Endothelial cell of umbilical vein (primary cell): ENCODE results near the gene ATXN2. TPM values are rescaled to one million over a fixed set of nuclear protein-coding genes. Genes with fewer than 3 reads are reported as not detected.

Experiments used
- BruUV-seq: library from RNA; stranded (reverse); fragments of 400-500 nt; replicated peaks from 2 replicates; lab custom pipeline; 2021; lab: Mats Ljungman, UMichigan
- CTCF ChIA-PET: fragments of 300-600, 350-600 bp; sonication (Branson Sonifier 250); formaldehyde crosslinking; loops from one replicate; lab custom pipeline; 2021; ENCODE audit warnings: antibody characterized with exemption, inconsistent platforms; lab: Charles Lee
- POLR2A ChIA-PET: fragments of 300-600, 350-600 bp; sonication (Branson Sonifier 250); formaldehyde crosslinking; loops from one replicate; lab custom pipeline; 2021; ENCODE audit warnings: antibody characterized with exemption, inconsistent platforms; lab: Charles Lee
- DNase-seq: peaks from one replicate; pipeline ENCODE4 v3.0.0-alpha.2; 2011; ENCODE audit warnings: low read depth, low spot score
- FAIRE-seq: peaks from 2 replicates; lab custom pipeline; 2011; peaks lifted over from hg19 to GRCh38; lab: Jason Lieb, UNC
- H2AFZ ChIP-seq: 2 replicates; pipeline ENCODE4 v1.6.0; 2012; ENCODE audit warnings: low read depth, low read length, control low read depth, inconsistent platforms
- H3K27ac ChIP-seq: 2 replicates; pipeline ENCODE4 v1.5.1; 2011; ENCODE audit warnings: low read depth, mild to moderate bottlenecking, control low read depth, low read length, moderate library complexity; ENCODE audit not compliant: insufficient read depth
- H3K27me3 ChIP-seq, 2 experiments: 2 replicates each; pipeline versions ENCODE4 v1.6.0 to v1.6.1; 2011; ENCODE audit warnings: low read length in 2 of 2, mixed read lengths in 1 of 2; ENCODE audit not compliant: control insufficient read depth in 2 of 2, insufficient read depth in 2 of 2
- H3K36me3 ChIP-seq, 2 experiments: 2 replicates in 1 of 2; 3 replicates in 1 of 2; pipeline ENCODE4 v1.5.1; 2011; ENCODE audit warnings: low read length in 2 of 2, mild to moderate bottlenecking in 1 of 2, moderate library complexity in 1 of 2; ENCODE audit not compliant: control insufficient read depth in 2 of 2, insufficient read depth in 2 of 2; ENCODE audit errors: extremely low read depth in 1 of 2
- H3K4me1 ChIP-seq: 3 replicates; pipeline ENCODE4 v1.5.1; 2011; ENCODE audit warnings: mild to moderate bottlenecking, low read length; ENCODE audit not compliant: control insufficient read depth, insufficient read depth; ENCODE audit errors: extremely low read depth
- H3K4me2 ChIP-seq: 2 replicates; pipeline ENCODE4 v1.6.1; 2011; ENCODE audit warnings: low read length, control low read depth, mixed read lengths; ENCODE audit not compliant: insufficient read depth
- H3K4me3 ChIP-seq, 3 experiments: fragments of 200-600 bp in 1 of 3; sonication (generic), shearing (Covaris generic) in 1 of 3; replicated peaks in 1 of 3; 2 replicates each; pipeline ENCODE4 v1.5.1; 2011 to 2016; ENCODE audit warnings: control low read depth in 3 of 3, low read length in 3 of 3, mild to moderate bottlenecking in 2 of 3, inconsistent platforms in 1 of 3, low read depth in 1 of 3, moderate library complexity in 1 of 3; ENCODE audit not compliant: insufficient read depth in 1 of 3
- H3K79me2 ChIP-seq: 2 replicates; pipeline ENCODE4 v1.6.0; 2012; ENCODE audit warnings: low read length, inconsistent platforms; ENCODE audit not compliant: control insufficient read depth, insufficient read depth
- H3K9ac ChIP-seq: replicated peaks from 2 replicates; pipeline ENCODE3; 2011; ENCODE audit warnings: low read length, control low read depth; ENCODE audit not compliant: insufficient read depth; ENCODE audit errors: extremely low read depth
- H3K9me1 ChIP-seq: replicated peaks from 3 replicates; pipeline ENCODE4 v1.6.0; 2011; ENCODE audit warnings: mild to moderate bottlenecking, low read length; ENCODE audit not compliant: control insufficient read depth, insufficient read depth; ENCODE audit errors: extremely low read depth
- H3K9me3 ChIP-seq: replicated peaks from 2 replicates; pipeline ENCODE4 v1.5.1; 2012; ENCODE audit warnings: low read length, inconsistent platforms; ENCODE audit not compliant: control insufficient read depth, insufficient read depth
- H4K20me1 ChIP-seq: replicated peaks from 2 replicates; pipeline ENCODE3; 2011; ENCODE audit warnings: mild to moderate bottlenecking, low read length; ENCODE audit not compliant: control insufficient read depth, insufficient read depth; ENCODE audit errors: extremely low read depth
- EZH2 ChIP-seq: IDR thresholded peaks from 2 replicates; pipeline ENCODE4 v1.6.1; 2012; ENCODE audit warnings: borderline replicate concordance, low read depth, mild to moderate bottlenecking, moderate library complexity, low read length, inconsistent platforms; ENCODE audit not compliant: severe bottlenecking
- FOS ChIP-seq: IDR thresholded peaks from 2 replicates; pipeline ENCODE4 v1.6.1; 2011; ENCODE audit warnings: mild to moderate bottlenecking, low read length, moderate library complexity, borderline replicate concordance; ENCODE audit not compliant: insufficient read depth
- GATA2 ChIP-seq: IDR thresholded peaks from 2 replicates; pipeline ENCODE4 v1.7.0; 2011; ENCODE audit warnings: low read depth, mild to moderate bottlenecking, moderate library complexity, mixed read lengths, low read length; ENCODE audit not compliant: insufficient read length, insufficient read depth
- JUN ChIP-seq: IDR thresholded peaks from 2 replicates; pipeline ENCODE4 v1.6.1; 2011; ENCODE audit warnings: borderline replicate concordance, low read depth; ENCODE audit not compliant: insufficient read length, insufficient read depth
- MYC ChIP-seq: IDR thresholded peaks from one replicate; pipeline ENCODE4 v1.6.1; 2011; ENCODE audit warnings: mild to moderate bottlenecking, low read depth, low read length
- POLR2AphosphoS5 ChIP-seq: IDR thresholded peaks from 2 replicates; pipeline ENCODE4 v1.6.1; 2012; ENCODE audit warnings: low read depth, mild to moderate bottlenecking, control low read depth, low read length, moderate library complexity; ENCODE audit not compliant: insufficient read depth
- dilution Hi-C: fragments of 300-500 bp; cut with MboI; formaldehyde crosslinking; loops from one replicate; pipeline ENCODE4 v1.15.0; 2019; ENCODE audit warnings: low sequenced_read_pairs; ENCODE audit not compliant: extremely low pct_ligation_motif_present
- intact Hi-C: fragments of 100-400 bp; cut with micrococcal nuclease; formaldehyde crosslinking; loops from one replicate; pipeline ENCODE4 v1.10.0; 2022
- polyA plus RNA-seq, 4 experiments: library from polyadenylated mRNA; depleted of rRNA in 3 of 4; stranded (reverse) in 3 of 4; unstranded in 1 of 4; fragments of >200 nt; gene quantifications; 2 replicates each; pipeline versions ENCODE4 v1.2.1 to v1.2.3, GENCODE V29; 2011 to 2012; ENCODE audit warnings: missing spikeins in 1 of 4
- total RNA-seq: library from RNA; stranded (reverse); gene quantifications from 2 replicates; pipeline ENCODE4 v1.2.3, GENCODE V29; 2021
- TF ChIP-seq, protein P1 (sequence below), 2 donors: IDR thresholded peaks; 1 replicate in 1 of 2; 2 replicates in 1 of 2; pipeline ENCODE4 v1.5.1; 2011; ENCODE audit warnings: low read length in 2 of 2, mild to moderate bottlenecking in 2 of 2, moderate library complexity in 2 of 2, control low read depth in 1 of 2, inconsistent platforms in 1 of 2, low read depth in 1 of 2; ENCODE audit not compliant: insufficient read depth in 1 of 2; ENCODE audit errors: extremely low read depth in 1 of 2
- TF ChIP-seq, protein P2 (sequence below): IDR thresholded peaks from 2 replicates; pipeline ENCODE4 v1.6.1; 2011; ENCODE audit not compliant: insufficient read depth, insufficient read length

Gene ATXN2
- total and polyA plus RNA-seq, 2 donors (not counting 3 experiments of a cell fraction or from before 2014, with no cell fraction given) = 58.9 to 86.7 TPM

DNA sequence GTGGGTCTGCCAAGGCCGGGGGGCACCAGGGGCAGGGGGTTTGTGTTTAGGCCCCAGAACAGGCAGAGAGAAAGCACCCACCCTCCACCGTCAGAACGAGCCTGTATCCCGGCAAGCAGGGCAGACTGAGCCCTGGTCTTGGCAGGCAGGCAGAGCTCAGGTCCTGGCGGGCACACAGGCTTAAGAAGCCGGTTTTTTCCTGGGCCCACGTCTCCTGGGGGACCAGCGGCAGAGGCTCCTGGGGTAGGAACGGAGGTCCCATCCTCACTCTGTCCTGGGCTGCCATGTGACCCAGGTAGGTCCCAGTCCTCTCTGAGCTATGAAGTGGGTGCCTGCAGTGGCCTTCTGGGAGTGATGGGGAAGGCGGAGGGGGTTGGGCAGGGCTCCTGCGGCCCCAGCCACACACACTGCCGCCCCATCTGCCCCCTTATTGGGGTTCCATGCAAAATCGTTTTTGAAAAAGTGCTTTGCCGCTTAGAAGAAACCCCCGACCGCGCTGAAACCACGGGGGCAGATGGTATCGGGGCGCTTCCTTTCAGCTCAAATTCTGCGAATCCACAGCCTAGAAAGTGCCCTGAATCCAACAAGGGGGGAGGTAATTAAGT, 169.2 kb downstream of the ATXN2 start:
- Histone ChIP-seq H3K79me2 (peaks cover 99% of the 10 kb centered on the region), H3K9ac (peak overlapping the region; percentile 36), H3K27ac (peak overlapping the region; percentile 86), H3K4me3 (peak overlapping the region in 1 of 3 experiments; percentile 6), H3K9me3 (no peaks in the 10 kb centered on the region), H3K36me3 (peaks cover 0 to under 1% of the 10 kb centered on the region in 2 experiments), H2AFZ (no peak overlapping the region), H3K4me2 (peak overlapping the region; percentile 43), H3K27me3 (no peaks in the 10 kb centered on the region), H4K20me1 (no peaks in the 10 kb centered on the region), H3K9me1 (no peaks in the 10 kb centered on the region), H3K4me1 (peaks cover 92% of the 10 kb centered on the region)
- dilution Hi-C loops = no loop called here
- intact Hi-C loops = no loop called here
- POLR2A ChIA-PET = no interaction called here
- FAIRE-seq = no peak
- CTCF ChIA-PET = interaction anchor here (0.9 to 6.1 kb wide), 8 partner anchors 9 to 33 kb away, joined by 3 to 48 read pairs (median 6); no protein-coding TSS in a partner anchor
- TF ChIP-seq, protein P1, sequence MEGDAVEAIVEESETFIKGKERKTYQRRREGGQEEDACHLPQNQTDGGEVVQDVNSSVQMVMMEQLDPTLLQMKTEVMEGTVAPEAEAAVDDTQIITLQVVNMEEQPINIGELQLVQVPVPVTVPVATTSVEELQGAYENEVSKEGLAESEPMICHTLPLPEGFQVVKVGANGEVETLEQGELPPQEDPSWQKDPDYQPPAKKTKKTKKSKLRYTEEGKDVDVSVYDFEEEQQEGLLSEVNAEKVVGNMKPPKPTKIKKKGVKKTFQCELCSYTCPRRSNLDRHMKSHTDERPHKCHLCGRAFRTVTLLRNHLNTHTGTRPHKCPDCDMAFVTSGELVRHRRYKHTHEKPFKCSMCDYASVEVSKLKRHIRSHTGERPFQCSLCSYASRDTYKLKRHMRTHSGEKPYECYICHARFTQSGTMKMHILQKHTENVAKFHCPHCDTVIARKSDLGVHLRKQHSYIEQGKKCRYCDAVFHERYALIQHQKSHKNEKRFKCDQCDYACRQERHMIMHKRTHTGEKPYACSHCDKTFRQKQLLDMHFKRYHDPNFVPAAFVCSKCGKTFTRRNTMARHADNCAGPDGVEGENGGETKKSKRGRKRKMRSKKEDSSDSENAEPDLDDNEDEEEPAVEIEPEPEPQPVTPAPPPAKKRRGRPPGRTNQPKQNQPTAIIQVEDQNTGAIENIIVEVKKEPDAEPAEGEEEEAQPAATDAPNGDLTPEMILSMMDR (IDR thresholded peaks at IDR 0.05; ENCODE audit: extremely low read depth in 1 of 2, insufficient read depth in 1 of 2, low read depth in 1 of 2, low read length in 2 of 2) = no peak
- peak; percentile 14 for TF ChIP-seq GATA2
- peak; percentile 61 for DNase-seq
- no TSS peak for BruUV-seq

DNA sequence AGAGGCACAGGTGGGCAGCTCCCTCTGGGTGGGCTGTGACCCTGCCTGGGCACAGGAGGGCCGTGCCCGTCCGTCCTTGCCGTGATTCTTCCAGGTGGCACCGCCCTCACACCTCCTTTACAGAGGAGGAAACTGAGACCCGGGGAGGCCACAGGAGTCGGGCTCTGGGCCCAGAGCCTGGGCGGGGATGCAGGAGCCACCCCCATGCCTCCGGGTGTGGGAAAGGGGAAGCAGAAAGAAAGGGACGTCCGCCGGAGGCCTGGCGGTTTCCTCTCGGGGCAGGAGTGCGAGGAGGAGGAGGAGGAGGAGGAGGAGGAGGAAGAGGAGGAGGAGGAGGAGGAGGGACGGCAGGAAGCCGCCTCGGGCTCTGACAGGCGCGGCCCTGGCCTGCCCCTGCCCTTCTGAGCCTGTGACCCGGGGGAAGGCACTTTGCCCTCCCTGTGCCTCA, 170.4 kb downstream of the ATXN2 start:
- H3K9ac ChIP-seq = peak overlapping the region; percentile 29
- TF ChIP-seq POLR2AphosphoS5 (peak; percentile 76), EZH2 (no peak), MYC (no peak), FOS (no peak), JUN (no peak)
- TF ChIP-seq, protein P1 (IDR thresholded peaks at IDR 0.05; ENCODE audit: extremely low read depth in 1 of 2, insufficient read depth in 1 of 2, low read depth in 1 of 2, low read length in 2 of 2) = no peak
- TF ChIP-seq, protein P2, sequence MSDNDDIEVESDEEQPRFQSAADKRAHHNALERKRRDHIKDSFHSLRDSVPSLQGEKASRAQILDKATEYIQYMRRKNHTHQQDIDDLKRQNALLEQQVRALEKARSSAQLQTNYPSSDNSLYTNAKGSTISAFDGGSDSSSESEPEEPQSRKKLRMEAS = no peak
- POLR2A ChIA-PET = interaction anchor here (0.9 kb wide), 1 partner anchor 17 kb away, joined by 3 read pairs; no protein-coding TSS in a partner anchor
- no peaks in the 10 kb centered on the region for H3K9me1 ChIP-seq
- peak overlapping the region; percentile 23 for H3K4me2 ChIP-seq
- no peak overlapping the region for H3K4me3 ChIP-seq
- H3K27ac ChIP-seq = peak overlapping the region; percentile 72
- no peaks in the 10 kb centered on the region for H3K9me3 ChIP-seq
- dilution Hi-C loops (no loop called here), intact Hi-C loops (loop anchor here (1.0 kb wide), 2 partner anchors 18 kb away; no protein-coding TSS in a partner anchor)
- no peak overlapping the region for H2AFZ ChIP-seq
- peak; percentile 73 for DNase-seq
- peaks cover 86% of the 10 kb centered on the region for H3K4me1 ChIP-seq
- CTCF ChIA-PET = interaction anchor here (1.3 to 6.1 kb wide), 5 partner anchors 15 to 22 kb away, joined by 3 to 48 read pairs (median 5); no protein-coding TSS in a partner anchor
- peaks cover 0 to 9% of the 10 kb centered on the region in 2 experiments for H3K36me3 ChIP-seq
- no peaks in the 10 kb centered on the region for H3K27me3 ChIP-seq
- peaks cover 3% of the 10 kb centered on the region for H4K20me1 ChIP-seq
- peaks cover 99% of the 10 kb centered on the region for H3K79me2 ChIP-seq
- peak; percentile 95 for FAIRE-seq
- no TSS peak for BruUV-seq
